Erythroblast (primary cell): ENCODE data around the gene S100A11.
A peak's percentile ranks its signal among the peaks of the same experiment; 100 is the strongest.

Experiments
- DNase-seq, 2 experiments: peaks; one replicate each; lab custom pipeline; 2025; lab: John Stamatoyannopoulos, UW
- GATA1 ChIP-seq: IDR thresholded peaks from 2 replicates; pipeline ENCODE4 v1.6.1; 2011; ENCODE audit warnings: low read depth, mild to moderate bottlenecking, control low read depth, low read length, moderate library complexity
- POLR2A ChIP-seq: IDR thresholded peaks from 2 replicates; pipeline ENCODE4 v1.6.1; 2011; ENCODE audit warnings: mild to moderate bottlenecking, low read length

The S100A11 gene

GRCh38 chr1:152029144-152029928 lies 7.5 kb downstream of the S100A11 start:
- no peak for TF ChIP-seq GATA1
- no peak for TF ChIP-seq POLR2A
- no peak for DNase-seq

- no peak for DNase-seq
- TF ChIP-seq GATA1 (no peak), POLR2A (no peak)
Observed at GRCh38 chr1:152026895-152027294, 9.9 kb downstream of the S100A11 start.

- no peak for DNase-seq
- TF ChIP-seq GATA1 (no peak), POLR2A (no peak)
Observed at GRCh38 chr1:152024223-152024622, 12.6 kb downstream of the S100A11 start.

- DNase-seq, result no peak
- TF ChIP-seq POLR2A, result no peak
- TF ChIP-seq GATA1, result no peak
Observed at GRCh38 chr1:152023221-152023620, 13.6 kb downstream of the S100A11 start.

- DNase-seq, result no peak
- TF ChIP-seq GATA1, result no peak
- no peak for TF ChIP-seq POLR2A
Observed at GRCh38 chr1:152022474-152022873, 14.3 kb downstream of the S100A11 start.

DNA sequence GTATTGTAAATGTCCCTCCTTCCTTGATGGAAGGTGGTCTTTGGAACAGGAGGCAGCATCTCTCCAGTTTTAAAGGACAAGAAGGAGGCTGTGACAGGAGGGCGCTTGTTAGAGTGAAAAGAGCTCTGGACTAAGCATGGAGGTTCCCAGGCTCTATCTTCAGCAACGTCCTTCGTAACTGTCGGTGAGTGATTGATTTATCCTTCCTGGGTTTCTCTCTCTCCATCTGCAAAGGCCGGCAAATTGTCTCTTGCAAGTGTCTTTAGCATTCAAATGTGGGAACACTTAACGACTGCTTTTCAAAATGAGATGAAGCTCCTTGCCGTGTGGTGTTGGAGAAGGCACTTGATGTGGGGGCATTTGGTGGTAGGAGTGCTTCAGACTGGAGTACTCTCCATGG lies 15.2 kb downstream of the S100A11 start:
- DNase-seq, result no peak
- TF ChIP-seq POLR2A (no peak), GATA1 (no peak)

- DNase-seq, result no peak
- no peak for TF ChIP-seq POLR2A
Observed at GRCh38 chr1:152020849-152021248, 16.0 kb downstream of the S100A11 start.

- peak; percentile 27 to 37 for DNase-seq
- TF ChIP-seq GATA1, result no peak
- TF ChIP-seq POLR2A, result no peak
Observed at GRCh38 chr1:152018537-152018936, 18.3 kb downstream of the S100A11 start.

DNA sequence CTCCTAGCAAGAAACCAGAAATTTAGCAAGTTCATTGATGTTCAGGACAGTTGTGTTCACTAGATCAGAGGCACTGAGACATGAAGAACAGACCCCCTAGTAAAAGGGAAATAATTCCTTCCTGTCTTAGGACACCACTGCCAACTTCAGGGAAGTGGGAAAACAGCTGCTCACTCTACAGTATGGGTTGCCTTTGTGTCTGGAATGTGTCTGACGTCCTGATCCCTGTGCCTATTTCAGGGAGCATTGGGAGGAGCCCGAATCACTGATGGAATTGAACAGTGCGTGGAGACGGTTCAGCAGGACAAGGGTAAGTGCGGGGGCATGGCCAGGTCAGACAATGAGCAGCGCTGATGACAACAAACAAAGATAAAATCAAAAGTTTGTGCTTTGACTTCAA lies 21.0 kb downstream of the S100A11 start:
- TF ChIP-seq GATA1, result no peak
- TF ChIP-seq POLR2A, result no peak
- no peak for DNase-seq

DNA sequence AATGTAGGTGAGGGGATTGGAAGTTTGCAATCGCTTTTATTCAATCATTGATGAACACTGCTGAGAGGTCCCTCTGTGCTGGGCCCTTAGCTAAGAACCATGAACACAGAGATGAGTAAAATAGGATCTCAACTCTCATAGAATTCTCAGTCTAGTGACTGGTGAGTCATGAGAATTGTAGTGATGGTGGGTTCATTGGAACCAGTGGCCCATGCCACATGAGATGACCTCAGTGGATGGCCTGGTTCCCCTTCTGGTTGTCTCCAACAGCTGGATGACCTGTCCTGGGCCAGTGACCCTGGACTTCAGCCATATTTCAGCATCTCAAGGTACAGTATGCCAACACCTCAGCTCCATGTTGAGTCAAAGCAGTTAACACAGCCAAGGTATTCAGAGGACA lies 21.9 kb downstream of the S100A11 start:
- DNase-seq, result no peak
- no peak for TF ChIP-seq POLR2A
- no peak for TF ChIP-seq GATA1

DNA sequence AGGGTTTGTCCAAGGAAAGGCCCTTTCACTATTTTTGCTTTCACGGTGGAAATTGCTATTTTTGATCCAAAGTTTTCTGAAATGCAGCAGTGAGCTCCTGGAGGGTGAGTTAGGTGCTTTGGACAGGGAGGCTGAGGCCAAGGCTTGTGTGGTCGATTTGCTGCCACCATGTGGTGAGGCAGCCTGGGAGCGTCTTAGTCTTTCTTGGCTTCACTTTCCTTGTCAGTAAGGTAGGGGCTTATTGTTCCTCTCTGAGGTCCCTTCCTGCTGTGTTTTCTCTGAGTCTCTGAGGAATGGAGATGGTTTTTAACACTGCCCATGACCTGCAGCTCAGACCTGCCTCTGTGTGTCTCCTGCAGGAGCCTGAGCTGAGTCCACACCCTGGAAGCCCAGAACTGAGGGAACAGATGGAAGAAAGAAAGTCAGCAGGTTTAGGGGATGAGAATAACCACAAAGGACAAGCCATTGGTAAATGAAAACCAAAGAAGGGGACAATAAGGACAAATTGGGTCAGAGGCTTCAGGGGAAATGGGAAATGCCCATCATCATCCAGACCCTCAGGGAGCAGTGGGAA lies 23.1 kb downstream of the S100A11 start:
- TF ChIP-seq GATA1, result no peak
- no peak for TF ChIP-seq POLR2A
- peak; percentile 52 to 67 for DNase-seq

DNA sequence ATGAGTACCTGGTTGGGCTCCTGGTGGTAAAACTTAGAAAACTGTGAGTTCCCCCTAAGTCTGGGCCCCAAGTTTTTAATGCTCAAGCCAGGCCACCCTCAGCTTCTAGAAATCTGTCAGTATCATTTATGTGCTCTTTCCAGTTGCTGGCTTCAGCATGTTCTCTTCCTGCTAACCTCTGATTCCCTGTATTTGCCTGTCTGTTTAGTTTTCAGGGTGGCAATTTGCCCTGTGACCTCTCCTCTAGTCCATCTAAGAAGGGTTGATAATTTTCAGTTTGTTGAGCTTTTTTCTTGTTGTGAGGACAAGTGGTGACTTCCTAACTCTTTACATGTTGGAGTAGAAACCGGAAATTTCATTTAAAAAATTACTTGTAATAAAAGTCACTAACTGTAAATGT lies 27.1 kb downstream of the S100A11 start:
- TF ChIP-seq GATA1 (no peak), POLR2A (no peak)
- no peak for DNase-seq

GRCh38 chr1:152007047-152007446 lies 29.8 kb downstream of the S100A11 start:
- DNase-seq, result no peak
- TF ChIP-seq POLR2A (no peak), GATA1 (no peak)

DNA sequence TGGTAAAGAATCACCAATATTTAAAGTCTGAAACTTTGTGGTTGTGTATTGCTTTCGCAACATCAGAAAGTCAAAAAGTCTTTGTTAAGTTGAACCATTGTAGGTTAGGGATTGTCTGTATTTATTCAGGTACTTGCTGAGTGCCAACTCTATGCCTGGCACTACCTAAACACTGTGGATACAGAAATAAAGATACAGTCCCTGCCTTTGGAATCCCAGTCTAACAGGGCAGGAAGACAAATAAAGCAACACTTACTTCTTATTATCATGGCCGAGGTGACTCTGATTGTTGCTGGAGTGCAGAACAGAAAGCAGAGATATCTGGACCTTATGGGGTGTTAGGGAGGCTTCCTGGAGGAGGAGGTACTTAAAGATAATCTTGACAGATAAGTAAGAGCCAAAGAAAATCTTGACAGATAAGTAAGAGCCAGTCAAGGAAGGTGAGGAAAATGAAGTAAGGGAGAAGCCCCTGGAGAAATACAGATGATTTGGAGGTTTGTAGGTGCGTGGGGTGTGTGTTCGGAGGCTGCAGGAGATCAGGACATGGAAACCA lies 31.4 kb downstream of the S100A11 start:
- TF ChIP-seq GATA1 (no peak), POLR2A (no peak)
- DNase-seq, result no peak
